CD4-positive, alpha-beta T cell (primary cell): Measurements from ENCODE around the gene SVIL. TPM values are rescaled to one million over a fixed set of nuclear protein-coding genes. Genes with fewer than 3 reads are reported as not detected.

Experiments used
- ATAC-seq: fragments of 200-7000 bp; cut with Tn5 transposase; one replicate; pipeline ENCODE4 v1.10.0; 2022; ENCODE audit warnings: mild to moderate bottlenecking; ENCODE audit not compliant: poor library complexity
- CTCF ChIA-PET: fragments of 350-600 bp; sonication (Branson Sonifier 250); formaldehyde crosslinking; loops from one replicate; lab custom pipeline; 2021; ENCODE audit warnings: antibody characterized with exemption, inconsistent platforms; lab: Charles Lee
- POLR2A ChIA-PET: fragments of 350-600 bp; sonication (Branson Sonifier 250); formaldehyde crosslinking; loops from one replicate; lab custom pipeline; 2021; ENCODE audit warnings: antibody characterized with exemption, inconsistent platforms; lab: Charles Lee
- DNase-seq, 14 experiments: peaks; one replicate each; pipeline ENCODE4 v3.0.0-alpha.2; 2013 to 2020; ENCODE audit warnings: mixed read lengths in 2 of 14
- H3K27ac ChIP-seq, 2 donors: one replicate each; pipeline versions ENCODE4 v1.5.1 to v1.7.0; 2013; ENCODE audit warnings: low read length in 2 of 2, low read depth in 1 of 2, mild to moderate bottlenecking in 1 of 2
- H3K27me3 ChIP-seq, 2 experiments: 1 replicate in 1 of 2; 2 replicates in 1 of 2; pipeline versions ENCODE4 v1.6.1 to v1.7.0; 2013; ENCODE audit warnings: low read length in 2 of 2, control low read depth in 1 of 2, mild to moderate bottlenecking in 1 of 2, moderate library complexity in 1 of 2; ENCODE audit not compliant: insufficient read depth in 2 of 2, control insufficient read depth in 1 of 2
- H3K36me3 ChIP-seq: one replicate; pipeline ENCODE4 v1.6.1; 2013; ENCODE audit warnings: low read length, control low read depth; ENCODE audit not compliant: insufficient read depth
- H3K4me1 ChIP-seq: one replicate; pipeline ENCODE4 v1.6.1; 2013; ENCODE audit warnings: low read length, control low read depth; ENCODE audit not compliant: insufficient read depth
- H3K4me3 ChIP-seq: one replicate; pipeline ENCODE4 v1.5.1; 2013; ENCODE audit warnings: mild to moderate bottlenecking, low read length, moderate library complexity
- H3K9me3 ChIP-seq, 2 experiments: 1 replicate in 1 of 2; 2 replicates in 1 of 2; pipeline versions ENCODE4 v1.6.1 to v1.7.0; 2013; ENCODE audit warnings: low read length in 2 of 2, mild to moderate bottlenecking in 2 of 2, control low read depth in 1 of 2, moderate library complexity in 1 of 2; ENCODE audit not compliant: control insufficient read depth in 1 of 2, insufficient read depth in 1 of 2
- H3K27ac Mint-ChIP-seq: one replicate; pipeline ENCODE4 v1.8.0; 2020; ENCODE audit warnings: mixed read lengths
- H3K27me3 Mint-ChIP-seq: one replicate; pipeline ENCODE4 v1.8.0; 2021; ENCODE audit warnings: mixed read lengths
- H3K36me3 Mint-ChIP-seq: one replicate; pipeline ENCODE4 v1.8.0; 2021; ENCODE audit warnings: low read depth, mixed read lengths
- H3K4me1 Mint-ChIP-seq: one replicate; pipeline ENCODE4 v1.8.0; 2021; ENCODE audit warnings: low read depth, mixed read lengths
- H3K4me3 Mint-ChIP-seq: one replicate; pipeline ENCODE4 v1.8.0; 2020; ENCODE audit warnings: mild to moderate bottlenecking, mixed read lengths
- H3K9me3 Mint-ChIP-seq: one replicate; pipeline ENCODE4 v1.8.0; 2020; ENCODE audit warnings: mixed read lengths
- CTCF ChIP-seq: fragments of 200-600 bp; IDR thresholded peaks from one replicate; pipeline ENCODE4 v1.8.0; 2022; ENCODE audit warnings: antibody characterized with exemption, mild to moderate bottlenecking
- intact Hi-C, 2 experiments: fragments of 100-400 bp; cut with DNase I in 1 of 2; cut with micrococcal nuclease in 1 of 2; formaldehyde crosslinking; loops; one replicate each; pipeline versions ENCODE4 v1.15.1 to v1.9.0; 2023 to 2025; cut with DNase I, micrococcal nuclease
- total RNA-seq, 174 experiments: library from RNA in 2 of 174; stranded (reverse) in 2 of 174; gene quantifications; one replicate each; pipeline ENCODE4 v1.2.3 and lab custom pipeline; 2021 to 2026

The SVIL gene
- total RNA-seq, 2 experiments from 2014 or later, result 38.5 to 40.3 TPM

DNA sequence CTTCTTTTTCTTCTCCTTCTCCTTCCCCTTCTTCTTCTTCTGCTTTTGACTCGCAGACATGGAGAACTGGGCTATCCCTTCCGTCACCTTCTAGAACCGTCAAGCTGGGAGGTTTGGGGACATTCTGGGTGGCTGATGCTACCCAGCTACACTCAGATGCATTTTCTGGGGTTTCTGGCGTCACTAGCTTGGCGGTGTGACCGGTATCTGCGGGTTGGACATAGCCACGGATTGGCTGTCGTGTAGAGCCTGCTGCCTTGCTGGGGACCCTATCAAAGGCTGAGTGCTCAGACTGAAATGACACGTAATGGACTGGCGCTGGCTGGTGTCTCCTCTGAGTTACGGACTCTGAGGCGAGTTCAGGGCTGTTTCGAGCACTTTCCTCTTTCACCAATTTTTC, 101.7 kb downstream of the SVIL start:
- H3K4me1 Mint-ChIP-seq, result peaks cover 8% of the 10 kb centered on the region
- TF ChIP-seq CTCF, result no peak
- ChIA-PET POLR2A (no interaction called here), CTCF (no interaction called here)
- H3K4me1 ChIP-seq, result no peaks in the 10 kb centered on the region
- H3K27me3 Mint-ChIP-seq, result no peaks in the 10 kb centered on the region
- H3K9me3 ChIP-seq, result no peaks in the 10 kb centered on the region
- intact Hi-C loops, result no loop called here
- no peak overlapping the region for H3K27ac ChIP-seq
- H3K36me3 Mint-ChIP-seq, result peaks cover 66% of the 10 kb centered on the region
- DNase-seq (no peak), ATAC-seq (no peak)
- H3K27ac Mint-ChIP-seq, result no peak overlapping the region
- no peaks in the 10 kb centered on the region for H3K27me3 ChIP-seq
- H3K4me3 ChIP-seq, result no peak overlapping the region
- H3K9me3 Mint-ChIP-seq, result no peaks in the 10 kb centered on the region
- no peak overlapping the region for H3K4me3 Mint-ChIP-seq
- H3K36me3 ChIP-seq, result peaks cover 13% of the 10 kb centered on the region

- no peaks in the 10 kb centered on the region for H3K27me3 ChIP-seq
- no peak for TF ChIP-seq CTCF
- ChIA-PET CTCF (no interaction called here), POLR2A (no interaction called here)
- Mint-ChIP-seq H3K4me3 (no peak overlapping the region), H3K36me3 (peaks cover 67% of the 10 kb centered on the region), H3K9me3 (no peaks in the 10 kb centered on the region), H3K27ac (no peak overlapping the region), H3K27me3 (no peaks in the 10 kb centered on the region), H3K4me1 (peaks cover 8% of the 10 kb centered on the region)
- no peak for ATAC-seq
- intact Hi-C loops, result no loop called here
- no peak overlapping the region for H3K4me3 ChIP-seq
- H3K36me3 ChIP-seq, result peaks cover 13% of the 10 kb centered on the region
- no peaks in the 10 kb centered on the region for H3K4me1 ChIP-seq
- H3K27ac ChIP-seq, result no peak overlapping the region
- no peak for DNase-seq
- H3K9me3 ChIP-seq, result no peaks in the 10 kb centered on the region
These were observed 102.4 kb downstream of the SVIL start for GRCh38 chr10:29532256-29532878.

- intact Hi-C loops, result no loop called here
- H3K27ac Mint-ChIP-seq, result no peak overlapping the region
These were observed 104.4 kb downstream of the SVIL start for GRCh38 chr10:29530112-29530976.

More at GRCh38 chr10:29530112-29530976, 104.4 kb downstream of the SVIL start:
- Mint-ChIP-seq H3K9me3 (no peaks in the 10 kb centered on the region), H3K4me3 (no peak overlapping the region), H3K36me3 (peaks cover 73% of the 10 kb centered on the region), H3K4me1 (peaks cover 2% of the 10 kb centered on the region), H3K27me3 (no peaks in the 10 kb centered on the region)
- peaks cover 15% of the 10 kb centered on the region for H3K36me3 ChIP-seq
- H3K9me3 ChIP-seq, result no peaks in the 10 kb centered on the region
- no peak for ATAC-seq
- no peak for DNase-seq
- CTCF ChIA-PET, result no interaction called here
- no peaks in the 10 kb centered on the region for H3K4me1 ChIP-seq
- TF ChIP-seq CTCF, result no peak
- no peak overlapping the region for H3K27ac ChIP-seq
- POLR2A ChIA-PET, result interaction anchor here (0.6 kb wide), 1 partner anchor 248 kb away, joined by 3 read pairs; no protein-coding TSS in a partner anchor
- no peak overlapping the region for H3K4me3 ChIP-seq
- H3K27me3 ChIP-seq, result no peaks in the 10 kb centered on the region
